Peyer's patch (tissue), 4 donors: ENCODE results near the gene S1PR1. TPM values are rescaled to one million over a fixed set of nuclear protein-coding genes. Genes with fewer than 3 reads are reported as not detected.
"Not testable (repeated sequence)": the region's sequence is repeated elsewhere in the genome, so short reads cannot be mapped to it uniquely, and the experiment has no call there.

ENCODE experiments used
- DNase-seq, 3 donors: peaks; one replicate each; pipeline ENCODE4 v3.0.0-alpha.2; 2017 to 2019
- H3K27ac ChIP-seq, 4 donors: fragments of 200-600 bp; sonication (generic); one replicate each; pipeline ENCODE4 v1.5.1; 2016 to 2019
- H3K27me3 ChIP-seq, 2 donors: fragments of 200-600 bp; sonication (generic); one replicate each; pipeline ENCODE4 v1.5.1; 2019
- H3K36me3 ChIP-seq, 3 donors: fragments of 200-600 bp; sonication (generic); one replicate each; pipeline ENCODE4 v1.5.1; 2016 to 2019
- H3K4me1 ChIP-seq, 4 donors: fragments of 200-600 bp; sonication (generic); one replicate each; pipeline ENCODE4 v1.5.1; 2016 to 2019
- H3K4me3 ChIP-seq, 4 donors: fragments of 200-600 bp; sonication (generic); 1 replicate in 3 of 4; 2 replicates in 1 of 4; pipeline ENCODE4 v1.5.1; 2016 to 2019; ENCODE audit warnings: mild to moderate bottlenecking in 1 of 4
- H3K9me3 ChIP-seq, 4 donors: fragments of 200-600 bp; sonication (generic); one replicate each; pipeline ENCODE4 v1.5.1; 2016 to 2019; ENCODE audit warnings: mild to moderate bottlenecking in 1 of 4
- POLR2A ChIP-seq, 2 donors: fragments of 450-650 bp; IDR thresholded peaks; one replicate each; pipeline ENCODE4 v1.5.1; 2017; ENCODE audit warnings: antibody characterized with exemption in 2 of 2, mild to moderate bottlenecking in 2 of 2, moderate library complexity in 2 of 2
- total RNA-seq, 4 donors: library from RNA; depleted of rRNA; stranded (reverse); fragments of >200 nt; gene quantifications; one replicate each; pipeline ENCODE4 v1.1.0, GENCODE V29; 2016
- TF ChIP-seq, protein P1 (sequence below), 6 experiments: fragments of 450-650 bp in 4 of 6; fragments of 200-600 bp in 2 of 6; sonication (generic) in 1 of 6; IDR thresholded peaks; one replicate each; pipeline ENCODE4 v1.5.1; 2017 to 2019; ENCODE audit warnings: antibody characterized with exemption in 6 of 6, mild to moderate bottlenecking in 3 of 6, moderate library complexity in 1 of 6

S1PR1 gene
- total RNA-seq, 4 donors from 2014 or later = 3.0 to 27.2 (median 19.3) TPM

DNA sequence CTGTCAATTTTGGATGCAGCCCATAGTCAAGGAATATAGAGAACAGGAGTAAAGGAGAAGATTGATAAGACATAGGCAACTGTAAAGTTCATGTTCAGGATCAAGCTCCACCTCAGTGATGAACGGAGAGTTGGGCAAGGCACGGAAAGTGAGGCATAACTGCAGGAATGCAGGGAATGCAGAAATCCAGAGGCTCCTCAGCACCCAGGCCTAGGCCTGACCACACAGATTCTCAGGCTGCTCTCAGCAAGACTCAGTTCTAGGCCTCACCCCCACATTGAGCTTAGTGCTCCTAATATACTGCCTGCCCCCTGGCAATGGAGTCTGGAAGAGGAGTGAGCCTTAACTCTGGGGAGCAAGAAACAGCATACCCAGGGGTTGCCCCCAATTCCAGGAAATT is 36.3 kb upstream of the S1PR1 start:
- H3K36me3 ChIP-seq = no peaks in the 10 kb centered on the region
- H3K4me1 ChIP-seq = no peaks in the 10 kb centered on the region
- no peaks in the 10 kb centered on the region for H3K9me3 ChIP-seq
- TF ChIP-seq, protein P1, sequence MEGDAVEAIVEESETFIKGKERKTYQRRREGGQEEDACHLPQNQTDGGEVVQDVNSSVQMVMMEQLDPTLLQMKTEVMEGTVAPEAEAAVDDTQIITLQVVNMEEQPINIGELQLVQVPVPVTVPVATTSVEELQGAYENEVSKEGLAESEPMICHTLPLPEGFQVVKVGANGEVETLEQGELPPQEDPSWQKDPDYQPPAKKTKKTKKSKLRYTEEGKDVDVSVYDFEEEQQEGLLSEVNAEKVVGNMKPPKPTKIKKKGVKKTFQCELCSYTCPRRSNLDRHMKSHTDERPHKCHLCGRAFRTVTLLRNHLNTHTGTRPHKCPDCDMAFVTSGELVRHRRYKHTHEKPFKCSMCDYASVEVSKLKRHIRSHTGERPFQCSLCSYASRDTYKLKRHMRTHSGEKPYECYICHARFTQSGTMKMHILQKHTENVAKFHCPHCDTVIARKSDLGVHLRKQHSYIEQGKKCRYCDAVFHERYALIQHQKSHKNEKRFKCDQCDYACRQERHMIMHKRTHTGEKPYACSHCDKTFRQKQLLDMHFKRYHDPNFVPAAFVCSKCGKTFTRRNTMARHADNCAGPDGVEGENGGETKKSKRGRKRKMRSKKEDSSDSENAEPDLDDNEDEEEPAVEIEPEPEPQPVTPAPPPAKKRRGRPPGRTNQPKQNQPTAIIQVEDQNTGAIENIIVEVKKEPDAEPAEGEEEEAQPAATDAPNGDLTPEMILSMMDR (IDR thresholded peaks at IDR 0.05) = no peak
- TF ChIP-seq POLR2A (IDR thresholded peaks at IDR 0.05) = no peak
- H3K27me3 ChIP-seq = no peaks in the 10 kb centered on the region
- H3K27ac ChIP-seq = no peak overlapping the region
- H3K4me3 ChIP-seq = no peak overlapping the region
- DNase-seq = no peak

DNA sequence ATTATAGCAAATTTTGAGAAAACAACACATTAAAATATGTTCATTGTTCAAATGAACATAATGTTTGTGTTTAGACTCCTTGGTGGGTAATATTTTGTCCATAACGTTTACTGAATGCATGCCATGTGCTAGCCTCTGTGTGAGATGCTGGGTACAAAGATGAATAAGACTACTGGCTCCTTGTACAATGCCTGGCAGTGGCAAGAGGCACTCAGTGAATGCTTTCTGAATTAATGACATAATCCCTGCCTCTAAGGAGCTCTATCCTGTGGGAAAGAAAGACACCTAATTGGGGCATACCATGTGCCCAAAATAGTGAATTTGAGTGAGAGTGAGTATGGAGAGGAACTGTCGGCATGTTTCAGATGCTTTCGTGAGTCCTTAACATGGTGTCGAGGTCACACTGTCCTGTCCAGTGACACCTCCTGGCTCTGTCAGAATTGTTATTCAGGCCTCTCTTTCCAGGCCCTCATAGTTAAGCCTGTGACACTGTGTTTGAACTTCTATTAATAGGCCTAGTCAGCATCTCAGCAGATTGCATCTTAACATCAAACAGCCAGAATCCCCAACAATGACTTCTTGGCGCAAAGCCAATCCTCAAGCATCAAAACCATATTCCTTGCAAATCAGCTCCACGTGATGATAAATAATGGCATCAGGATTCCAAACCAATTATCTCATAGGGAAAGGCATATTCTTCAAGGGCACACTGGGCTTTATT is 32.8 kb upstream of the S1PR1 start:
- Histone ChIP-seq H3K27ac (no peak overlapping the region), H3K4me1 (no peaks in the 10 kb centered on the region), H3K36me3 (no peaks in the 10 kb centered on the region), H3K27me3 (no peaks in the 10 kb centered on the region), H3K9me3 (no peaks in the 10 kb centered on the region), H3K4me3 (no peak overlapping the region)
- DNase-seq = no peak
- TF ChIP-seq, protein P1 (IDR thresholded peaks at IDR 0.05) = no peak
- TF ChIP-seq POLR2A (IDR thresholded peaks at IDR 0.05) = no peak

GRCh38 chr1:101205457-101205856 is 31.4 kb upstream of the S1PR1 start:
- Histone ChIP-seq H3K27ac (no peak overlapping the region), H3K36me3 (no peaks in the 10 kb centered on the region), H3K9me3 (no peaks in the 10 kb centered on the region), H3K4me1 (no peaks in the 10 kb centered on the region), H3K27me3 (no peaks in the 10 kb centered on the region), H3K4me3 (no peak overlapping the region)
- TF ChIP-seq, protein P1 (IDR thresholded peaks at IDR 0.05) = no peak
- no peak for TF ChIP-seq POLR2A (IDR thresholded peaks at IDR 0.05)
- no peak for DNase-seq

- not testable (repeated sequence) for H3K4me1 ChIP-seq, H3K27me3 ChIP-seq, H3K36me3 ChIP-seq, H3K9me3 ChIP-seq, H3K4me3 ChIP-seq, DNase-seq, H3K27ac ChIP-seq
Measured at GRCh38 chr1:101206139-101206538, 30.7 kb upstream of the S1PR1 start.

DNA sequence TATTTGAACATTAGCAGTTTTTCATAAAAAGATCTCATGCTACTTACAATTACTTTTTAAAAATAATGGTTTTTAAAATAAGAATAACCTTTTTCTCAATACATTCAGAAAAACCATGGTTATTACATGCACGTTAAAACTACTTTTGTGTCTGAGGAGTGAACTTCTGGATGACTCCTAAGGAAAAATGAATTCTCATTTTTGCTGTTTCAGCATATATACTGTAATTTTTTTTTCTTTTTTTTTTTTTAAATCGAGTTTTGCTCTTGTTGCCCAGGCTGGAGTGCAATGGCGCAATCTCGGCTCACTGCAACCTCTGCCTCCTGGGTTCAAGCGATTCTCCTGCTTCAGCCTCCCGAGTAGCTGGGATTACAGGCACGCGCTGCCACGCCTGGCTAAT is 29.5 kb upstream of the S1PR1 start:
- DNase-seq, H3K4me3 ChIP-seq, H3K9me3 ChIP-seq, H3K27ac ChIP-seq, H3K36me3 ChIP-seq, H3K27me3 ChIP-seq, H3K4me1 ChIP-seq: not testable (repeated sequence)

- DNase-seq = no peak
- H3K27me3 ChIP-seq = no peaks in the 10 kb centered on the region
- no peaks in the 10 kb centered on the region for H3K9me3 ChIP-seq
- H3K36me3 ChIP-seq = no peaks in the 10 kb centered on the region
- TF ChIP-seq, protein P1 (IDR thresholded peaks at IDR 0.05) = no peak
- no peak for TF ChIP-seq POLR2A (IDR thresholded peaks at IDR 0.05)
- H3K4me3 ChIP-seq = no peak overlapping the region
- no peak overlapping the region for H3K27ac ChIP-seq
- H3K4me1 ChIP-seq = no peaks in the 10 kb centered on the region
Measured at GRCh38 chr1:101207891-101208290, 28.9 kb upstream of the S1PR1 start.
